ENCODE data around the gene CALN1.

CALN1 gene

GRCh38 chr7:72413886-72414285 lies 1.7 kb upstream of the CALN1 start:
- DNase-seq, result no peak
- Histone ChIP-seq H3K4me3 (ENCODE audit: low read length) (no peak overlapping the region), H3K36me3 (replicated peaks; ENCODE audit: insufficient read depth, low read length) (no peaks in the 10 kb centered on the region), H3K9me3 (replicated peaks; ENCODE audit: insufficient read depth, low read length) (no peaks in the 10 kb centered on the region), H3K9me2 (replicated peaks; ENCODE audit: insufficient read depth, low read length) (no peaks in the 10 kb centered on the region), H3K4me1 (ENCODE audit: low read length) (no peaks in the 10 kb centered on the region), H2AFZ (ENCODE audit: low read length) (no peak overlapping the region), H3K4me2 (ENCODE audit: low read depth, low read length) (no peak overlapping the region), H4K20me1 (ENCODE audit: insufficient read depth, low read length) (no peaks in the 10 kb centered on the region), H3K9ac (ENCODE audit: low read length) (no peak overlapping the region), H3K27ac (ENCODE audit: low read length) (no peak overlapping the region), H3K27me3 (replicated peaks; ENCODE audit: insufficient read depth, low read length) (no peaks in the 10 kb centered on the region), H3K79me2 (ENCODE audit: low read length) (no peaks in the 10 kb centered on the region), H3F3A (ENCODE audit: insufficient read depth, low read length) (no peaks in the 10 kb centered on the region)
- no peak for TF ChIP-seq CTCF (IDR thresholded peaks at IDR 0.05; ENCODE audit: low read length)
- no peak for TF ChIP-seq EZH2phosphoT487 (IDR thresholded peaks at IDR 0.05; ENCODE audit: low read length)
- no peak for TF ChIP-seq EZH2 (optimal IDR thresholded peaks at IDR 0.05; ENCODE audit: low read depth, low read length)

- Histone ChIP-seq H3K36me3 (replicated peaks; ENCODE audit: insufficient read depth, low read length) (no peaks in the 10 kb centered on the region), H3K9me3 (replicated peaks; ENCODE audit: insufficient read depth, low read length) (no peaks in the 10 kb centered on the region), H3K9me2 (replicated peaks; ENCODE audit: insufficient read depth, low read length) (no peaks in the 10 kb centered on the region), H2AFZ (ENCODE audit: low read length) (no peak overlapping the region), H3K27ac (ENCODE audit: low read length) (no peak overlapping the region), H3K79me2 (ENCODE audit: low read length) (no peaks in the 10 kb centered on the region), H3F3A (ENCODE audit: insufficient read depth, low read length) (no peaks in the 10 kb centered on the region), H3K27me3 (replicated peaks; ENCODE audit: insufficient read depth, low read length) (no peaks in the 10 kb centered on the region), H3K4me3 (ENCODE audit: low read length) (no peak overlapping the region), H3K4me2 (ENCODE audit: low read depth, low read length) (no peak overlapping the region), H4K20me1 (ENCODE audit: insufficient read depth, low read length) (no peaks in the 10 kb centered on the region), H3K9ac (ENCODE audit: low read length) (no peak overlapping the region), H3K4me1 (ENCODE audit: low read length) (no peaks in the 10 kb centered on the region)
- TF ChIP-seq EZH2phosphoT487 (IDR thresholded peaks at IDR 0.05; ENCODE audit: low read length) (no peak), CTCF (IDR thresholded peaks at IDR 0.05; ENCODE audit: low read length) (no peak), EZH2 (optimal IDR thresholded peaks at IDR 0.05; ENCODE audit: low read depth, low read length) (no peak)
- DNase-seq, result no peak
Measured at GRCh38 chr7:72413290-72413689, 1.2 kb upstream of the CALN1 start.

GRCh38 chr7:72411419-72411818 lies 719 bp downstream of the CALN1 start:
- no peaks in the 10 kb centered on the region for H3K4me1 ChIP-seq (ENCODE audit: low read length)
- H3K79me2 ChIP-seq (ENCODE audit: low read length), result no peaks in the 10 kb centered on the region
- H3K27me3 ChIP-seq (replicated peaks; ENCODE audit: insufficient read depth, low read length), result no peaks in the 10 kb centered on the region
- H3K36me3 ChIP-seq (replicated peaks; ENCODE audit: insufficient read depth, low read length), result no peaks in the 10 kb centered on the region
- H3K27ac ChIP-seq (ENCODE audit: low read length), result no peak overlapping the region
- no peak overlapping the region for H2AFZ ChIP-seq (ENCODE audit: low read length)
- no peaks in the 10 kb centered on the region for H3K9me3 ChIP-seq (replicated peaks; ENCODE audit: insufficient read depth, low read length)
- no peaks in the 10 kb centered on the region for H3K9me2 ChIP-seq (replicated peaks; ENCODE audit: insufficient read depth, low read length)
- H3K4me3 ChIP-seq (ENCODE audit: low read length), result no peak overlapping the region
- no peaks in the 10 kb centered on the region for H3F3A ChIP-seq (ENCODE audit: insufficient read depth, low read length)
- H3K4me2 ChIP-seq (ENCODE audit: low read depth, low read length), result no peak overlapping the region
- no peak for TF ChIP-seq CTCF (IDR thresholded peaks at IDR 0.05; ENCODE audit: low read length)
- no peak for TF ChIP-seq EZH2 (optimal IDR thresholded peaks at IDR 0.05; ENCODE audit: low read depth, low read length)
- no peak for TF ChIP-seq EZH2phosphoT487 (IDR thresholded peaks at IDR 0.05; ENCODE audit: low read length)
- no peak for DNase-seq
- H4K20me1 ChIP-seq (ENCODE audit: insufficient read depth, low read length), result no peaks in the 10 kb centered on the region
- H3K9ac ChIP-seq (ENCODE audit: low read length), result no peak overlapping the region
